H9 (cell line): ENCODE data around the gene SPRY4. TPM values are rescaled to one million over a fixed set of nuclear protein-coding genes. Genes with fewer than 3 reads are reported as not detected.

Experiments
- DNase-seq: peaks from one replicate; pipeline ENCODE4 v3.0.0-alpha.2; 2017
- H2AFZ ChIP-seq: one replicate; pipeline ENCODE4 v1.6.1; 2013; ENCODE audit warnings: mild to moderate bottlenecking, low read length, control low read depth, moderate library complexity
- H2AK5ac ChIP-seq: 2 replicates; pipeline ENCODE4 v1.6.1; 2013; ENCODE audit warnings: low read length, control low read depth, mixed read lengths; ENCODE audit not compliant: insufficient read length
- H2BK120ac ChIP-seq: one replicate; pipeline ENCODE4 v1.6.1; 2013; ENCODE audit warnings: low read depth, mild to moderate bottlenecking, low read length, control low read depth, inconsistent platforms; ENCODE audit not compliant: poor library complexity, severe bottlenecking
- H2BK12ac ChIP-seq: 2 replicates; pipeline ENCODE4 v1.6.1; 2013; ENCODE audit warnings: low read length, control low read depth, mixed read lengths, low read depth; ENCODE audit not compliant: insufficient read length
- H2BK15ac ChIP-seq: 2 replicates; pipeline ENCODE4 v1.6.1; 2013; ENCODE audit warnings: low read depth, low read length, control low read depth
- H2BK20ac ChIP-seq: one replicate; pipeline ENCODE4 v1.6.1; 2013; ENCODE audit warnings: low read depth, mild to moderate bottlenecking, low read length, control low read depth, inconsistent platforms; ENCODE audit not compliant: poor library complexity, severe bottlenecking
- H2BK5ac ChIP-seq: 2 replicates; pipeline ENCODE4 v1.6.1; 2013; ENCODE audit warnings: low read length, control low read depth, mixed read lengths; ENCODE audit not compliant: insufficient read length
- H3K14ac ChIP-seq: 2 replicates; pipeline ENCODE4 v1.6.1; 2013; ENCODE audit warnings: low read length, control low read depth; ENCODE audit not compliant: insufficient read depth
- H3K18ac ChIP-seq: 2 replicates; pipeline ENCODE4 v1.6.1; 2013; ENCODE audit warnings: low read depth, mild to moderate bottlenecking, mixed read lengths, low read length, control low read depth; ENCODE audit not compliant: insufficient read length
- H3K23ac ChIP-seq: 2 replicates; pipeline ENCODE4 v1.6.1; 2013; ENCODE audit warnings: low read length, control low read depth, mixed read lengths, low read depth; ENCODE audit not compliant: insufficient read length
- H3K23me2 ChIP-seq: 2 replicates; pipeline ENCODE4 v1.6.1; 2013; ENCODE audit warnings: low read depth, mild to moderate bottlenecking, mixed read lengths, low read length, control low read depth; ENCODE audit not compliant: insufficient read length, poor library complexity, severe bottlenecking
- H3K27ac ChIP-seq: 2 replicates; pipeline ENCODE4 v1.5.1; 2013; ENCODE audit warnings: low read length, control low read depth, mixed read lengths, low read depth; ENCODE audit not compliant: insufficient read length
- H3K27me3 ChIP-seq: 2 replicates; pipeline ENCODE4 v1.6.1; 2013; ENCODE audit warnings: low read length, control low read depth, inconsistent platforms; ENCODE audit not compliant: insufficient read depth
- H3K4ac ChIP-seq: 2 replicates; pipeline ENCODE4 v1.6.1; 2013; ENCODE audit warnings: low read depth, mild to moderate bottlenecking, control low read depth, inconsistent platforms, low read length, moderate library complexity
- H3K4me1 ChIP-seq: 2 replicates; pipeline ENCODE4 v1.6.1; 2013; ENCODE audit warnings: low read length, control low read depth, inconsistent platforms; ENCODE audit not compliant: insufficient read depth
- H3K4me2 ChIP-seq: 2 replicates; pipeline ENCODE4 v1.6.1; 2013; ENCODE audit warnings: low read length, control low read depth, mixed read lengths; ENCODE audit not compliant: insufficient read length, insufficient read depth
- H3K56ac ChIP-seq: 2 replicates; pipeline ENCODE4 v1.6.1; 2013; ENCODE audit warnings: low read depth, mild to moderate bottlenecking, mixed read lengths, low read length, control low read depth; ENCODE audit not compliant: insufficient read length
- H3K79me1 ChIP-seq: 2 replicates; pipeline ENCODE4 v1.6.1; 2013; ENCODE audit warnings: low read depth, mild to moderate bottlenecking, moderate library complexity, low read length, control low read depth, inconsistent platforms; ENCODE audit not compliant: insufficient read depth, poor library complexity, severe bottlenecking
- H3K79me2 ChIP-seq: 2 replicates; pipeline ENCODE4 v1.6.1; 2013; ENCODE audit warnings: low read length, control low read depth, inconsistent platforms; ENCODE audit not compliant: insufficient read depth
- H3K9ac ChIP-seq: 2 replicates; pipeline ENCODE4 v1.6.1; 2013; ENCODE audit warnings: low read length, control low read depth, mixed read lengths; ENCODE audit not compliant: insufficient read length; ENCODE audit errors: extremely low read depth
- H3K9me3 ChIP-seq: one replicate; pipeline ENCODE4 v1.6.1; 2013; ENCODE audit warnings: low read depth, low read length, inconsistent platforms; ENCODE audit not compliant: control insufficient read depth
- H3T11ph ChIP-seq: one replicate; pipeline ENCODE4 v1.6.1; 2013; ENCODE audit warnings: mild to moderate bottlenecking, low read length, control low read depth, inconsistent platforms
- H4K20me1 ChIP-seq: one replicate; pipeline ENCODE4 v1.6.1; 2013; ENCODE audit not compliant: control insufficient read depth, insufficient read length, insufficient read depth
- H4K5ac ChIP-seq: 2 replicates; pipeline ENCODE4 v1.6.1; 2013; ENCODE audit warnings: low read depth, mild to moderate bottlenecking, mixed read lengths, low read length, control low read depth; ENCODE audit not compliant: insufficient read length
- H4K8ac ChIP-seq: replicated peaks from 2 replicates; pipeline ENCODE4 v1.6.1; 2013; ENCODE audit warnings: low read length, control low read depth, mixed read lengths, low read depth; ENCODE audit not compliant: insufficient read length
- H4K91ac ChIP-seq: 2 replicates; pipeline ENCODE4 v1.6.1; 2013; ENCODE audit warnings: low read depth, mild to moderate bottlenecking, moderate library complexity, mixed read lengths, low read length, control low read depth; ENCODE audit not compliant: insufficient read length
- H3K27ac Mint-ChIP-seq, 3 experiments: 2 replicates in 2 of 3; 3 replicates in 1 of 3; pipeline ENCODE4 v1.8.0; 2020 to 2021; ENCODE audit warnings: mixed read lengths in 3 of 3, mild to moderate bottlenecking in 1 of 3, moderate library complexity in 1 of 3
- H3K27me3 Mint-ChIP-seq: 2 replicates; pipeline ENCODE4 v1.8.0; 2021; ENCODE audit warnings: low read depth, mild to moderate bottlenecking, moderate library complexity, mixed read lengths
- H3K36me3 Mint-ChIP-seq, 3 experiments: 2 replicates in 2 of 3; 3 replicates in 1 of 3; pipeline ENCODE4 v1.8.0; 2020 to 2021; ENCODE audit warnings: low read depth in 3 of 3, mixed read lengths in 3 of 3; ENCODE audit not compliant: insufficient read depth in 1 of 3
- H3K4me1 Mint-ChIP-seq, 2 experiments: 2 replicates each; pipeline ENCODE4 v1.8.0; 2020; ENCODE audit warnings: mixed read lengths in 2 of 2
- H3K4me3 Mint-ChIP-seq, 2 experiments: 2 replicates in 1 of 2; 3 replicates in 1 of 2; pipeline ENCODE4 v1.8.0; 2020 to 2021; ENCODE audit warnings: mild to moderate bottlenecking in 2 of 2, mixed read lengths in 2 of 2, moderate library complexity in 1 of 2
- H3K9me3 Mint-ChIP-seq, 2 experiments: 2 replicates in 1 of 2; 3 replicates in 1 of 2; pipeline ENCODE4 v1.8.0; 2020; ENCODE audit warnings: mild to moderate bottlenecking in 2 of 2, mixed read lengths in 2 of 2, moderate library complexity in 1 of 2
- WGBS: extraction: QIAGEN DNeasy Blood & Tissue Kit; methylation state at CpG from one replicate; pipeline ENCODE4 v1.1.7; 2013; ENCODE audit warnings: missing lambda C conversion rate, low lambda C conversion rate, mixed read lengths; ENCODE audit not compliant: insufficient read length; ENCODE audit errors: extremely low coverage; 5-methylcytosine and 5-hydroxymethylcytosine counted together
- total RNA-seq: library from RNA; stranded (reverse); gene quantifications from 2 replicates; pipeline ENCODE4 v1.2.1, GENCODE V29; 2021
- TF ChIP-seq, protein P1 (sequence below): fragments of 200-600 bp; sonication (generic); conservative IDR thresholded peaks from 3 replicates; pipeline ENCODE4 v1.8.0; 2021; ENCODE audit warnings: antibody characterized with exemption, mild to moderate bottlenecking

SPRY4 gene
- total RNA-seq, 1 experiment from 2014 or later = 92.4 TPM

DNA sequence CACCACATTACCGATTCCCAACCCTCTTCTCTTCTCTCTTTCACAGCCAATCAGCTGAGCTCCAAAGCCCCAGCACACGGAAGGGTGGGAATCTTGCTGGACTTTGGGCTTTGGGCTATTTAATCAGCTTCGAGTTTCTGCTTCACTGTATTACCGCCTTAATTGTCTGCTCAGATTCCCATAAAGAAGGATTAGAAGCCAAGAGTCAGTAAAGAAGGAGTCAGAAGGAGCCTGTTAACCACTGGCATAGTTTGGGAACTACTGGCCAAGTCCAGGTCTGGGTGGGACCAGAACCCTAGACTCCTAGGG lies 4.4 kb downstream of the SPRY4 start:
- H3K23me2 ChIP-seq = peaks cover 27% of the 10 kb centered on the region
- no peak overlapping the region for H2BK5ac ChIP-seq
- peak overlapping the region; percentile 94 for H3K4me2 ChIP-seq
- H4K8ac ChIP-seq = no peak overlapping the region
- H4K20me1 ChIP-seq = peaks cover 10% of the 10 kb centered on the region
- no peak overlapping the region for H2AK5ac ChIP-seq
- Mint-ChIP-seq H3K27me3 (peaks cover 6% of the 10 kb centered on the region), H3K9me3 (peaks cover 0 to 2% of the 10 kb centered on the region in 2 experiments; a peak in 1 of 5 replicates), H3K4me3 (peak overlapping the region; percentile 96 to 99), H3K36me3 (peaks cover 0 to 80% (median 74%) of the 10 kb centered on the region in 3 experiments; a peak in 5 of 7 replicates), H3K4me1 (peaks cover 66 to 75% of the 10 kb centered on the region in 2 experiments), H3K27ac (peak overlapping the region in 2 of 3 experiments; percentile 14 to 73; a peak in 4 of 7 replicates)
- H2BK20ac ChIP-seq = no peak overlapping the region
- no peak overlapping the region for H3K18ac ChIP-seq
- H3K23ac ChIP-seq = no peak overlapping the region
- no peak for DNase-seq
- no CpG with 5 or more reads among the region's 4 CpGs for WGBS
- H3K79me1 ChIP-seq = no peaks in the 10 kb centered on the region
- no peak overlapping the region for H2BK15ac ChIP-seq
- peaks cover 93% of the 10 kb centered on the region for H3K79me2 ChIP-seq
- H3K27me3 ChIP-seq = no peaks in the 10 kb centered on the region
- no peak overlapping the region for H4K5ac ChIP-seq
- H3K9me3 ChIP-seq = no peaks in the 10 kb centered on the region
- H3K4me1 ChIP-seq = peaks cover 16% of the 10 kb centered on the region
- no peak overlapping the region for H3K56ac ChIP-seq
- no peak overlapping the region for H2BK12ac ChIP-seq
- no peak overlapping the region for H3K14ac ChIP-seq
- H2BK120ac ChIP-seq = no peak overlapping the region
- H2AFZ ChIP-seq = no peak overlapping the region
- no peak overlapping the region for H3K4ac ChIP-seq
- peak overlapping the region; percentile 53 for H3K9ac ChIP-seq
- TF ChIP-seq, protein P1, sequence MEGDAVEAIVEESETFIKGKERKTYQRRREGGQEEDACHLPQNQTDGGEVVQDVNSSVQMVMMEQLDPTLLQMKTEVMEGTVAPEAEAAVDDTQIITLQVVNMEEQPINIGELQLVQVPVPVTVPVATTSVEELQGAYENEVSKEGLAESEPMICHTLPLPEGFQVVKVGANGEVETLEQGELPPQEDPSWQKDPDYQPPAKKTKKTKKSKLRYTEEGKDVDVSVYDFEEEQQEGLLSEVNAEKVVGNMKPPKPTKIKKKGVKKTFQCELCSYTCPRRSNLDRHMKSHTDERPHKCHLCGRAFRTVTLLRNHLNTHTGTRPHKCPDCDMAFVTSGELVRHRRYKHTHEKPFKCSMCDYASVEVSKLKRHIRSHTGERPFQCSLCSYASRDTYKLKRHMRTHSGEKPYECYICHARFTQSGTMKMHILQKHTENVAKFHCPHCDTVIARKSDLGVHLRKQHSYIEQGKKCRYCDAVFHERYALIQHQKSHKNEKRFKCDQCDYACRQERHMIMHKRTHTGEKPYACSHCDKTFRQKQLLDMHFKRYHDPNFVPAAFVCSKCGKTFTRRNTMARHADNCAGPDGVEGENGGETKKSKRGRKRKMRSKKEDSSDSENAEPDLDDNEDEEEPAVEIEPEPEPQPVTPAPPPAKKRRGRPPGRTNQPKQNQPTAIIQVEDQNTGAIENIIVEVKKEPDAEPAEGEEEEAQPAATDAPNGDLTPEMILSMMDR = no peak
- H3K27ac ChIP-seq = no peak overlapping the region
- no peak overlapping the region for H3T11ph ChIP-seq
- no peak overlapping the region for H4K91ac ChIP-seq
